ENCODE measurements around the gene NT5C2.

DNA sequence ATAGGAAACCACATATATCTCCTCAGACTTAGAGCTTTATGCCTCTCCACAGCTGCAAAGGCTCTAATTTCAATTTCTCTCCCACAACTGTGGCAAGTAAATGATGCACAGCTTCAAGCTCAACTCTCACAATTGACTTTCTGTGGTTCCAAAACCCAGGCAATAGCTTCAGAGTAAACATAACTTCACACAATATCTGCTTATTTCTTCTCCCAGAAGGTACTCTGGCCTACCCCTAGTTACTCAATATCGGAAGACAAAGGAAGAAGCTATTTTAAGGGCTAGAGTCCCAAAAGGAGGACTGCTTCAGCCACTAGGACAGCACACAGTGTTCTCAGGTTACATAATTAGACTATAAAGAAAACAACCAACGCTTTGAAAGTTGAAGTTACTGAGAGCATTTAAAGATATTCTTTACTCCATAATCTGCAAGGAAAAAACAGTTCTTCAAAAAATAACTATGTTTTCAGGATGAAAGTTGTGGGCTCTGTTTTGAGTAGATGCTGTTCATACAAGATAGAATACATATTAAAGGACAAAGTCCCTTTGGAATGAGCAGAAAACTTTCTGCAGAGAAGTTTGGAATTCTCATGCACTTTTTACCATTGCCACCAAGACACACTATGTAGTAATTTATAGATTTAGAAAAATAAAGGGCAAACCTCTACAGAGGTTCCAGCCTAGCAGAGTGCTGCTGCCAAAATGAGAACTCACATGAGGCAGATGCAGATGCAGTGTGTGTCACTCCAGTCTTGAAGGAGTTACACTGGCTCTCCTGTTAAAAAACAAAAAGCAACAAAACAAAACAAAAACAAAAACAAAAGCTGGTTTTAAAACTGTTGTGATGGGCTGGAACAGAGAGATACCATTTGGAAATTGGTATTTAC, 81.8 kb downstream of the NT5C2 start:
- TF ChIP-seq POLR2A (IDR thresholded peaks at IDR 0.05; ENCODE audit: low read depth, low read length) (no peak), POLR2AphosphoS5 (IDR thresholded peaks at IDR 0.05; ENCODE audit: low read depth, low read length) (no peak), SPI1 (IDR thresholded peaks at IDR 0.05; ENCODE audit: low read depth, low read length) (no peak), TAF1 (IDR thresholded peaks at IDR 0.05; ENCODE audit: low read depth, low read length) (no peak)
